ENCODE measurements around the gene OR14J1. TPM values are rescaled to one million over a fixed set of nuclear protein-coding genes. Genes with fewer than 3 reads are reported as not detected.

OR14J1 gene
- polyA plus RNA-seq, 1 of the 3 experiments (the other 2 are of a cell fraction) = not detected

DNA sequence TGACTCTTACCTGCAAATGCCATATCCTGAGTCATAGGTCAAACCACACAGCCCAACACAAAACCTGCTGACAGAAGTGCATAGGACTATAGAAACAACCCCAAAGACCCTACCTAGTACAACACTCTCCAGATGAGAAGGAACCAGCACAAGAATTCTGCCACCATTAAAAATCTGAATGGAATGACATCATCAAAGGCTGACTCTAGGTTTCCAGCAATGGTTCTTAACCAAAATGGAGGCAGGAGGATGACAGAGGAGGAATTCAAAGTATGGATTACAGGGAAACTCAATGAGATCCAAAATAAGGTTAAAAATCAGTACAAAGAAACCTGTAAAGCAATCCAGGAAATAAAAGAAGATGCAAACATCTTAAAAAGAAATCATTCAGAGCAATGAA, 31.2 kb downstream of the OR14J1 start:
- ChIA-PET POLR2A (no interaction called here), CTCF (interaction anchor here (0.5 to 0.9 kb wide), 2 partner anchors 101 to 315 kb away, joined by 3 read pairs; no protein-coding TSS in a partner anchor)
- no peak overlapping the region for H2AFZ ChIP-seq (ENCODE audit: low read depth)
- TF ChIP-seq TCF12 (IDR thresholded peaks at IDR 0.05) (no peak), POLR2AphosphoS5 (IDR thresholded peaks at IDR 0.05; ENCODE audit: low read depth, low read length) (no peak), YY1 (IDR thresholded peaks at IDR 0.05; ENCODE audit: low read depth) (no peak), NFIC (IDR thresholded peaks at IDR 0.05; ENCODE audit: borderline replicate concordance) (no peak), RAD21 (IDR thresholded peaks at IDR 0.05; ENCODE audit: low read length) (no peak), MEF2A (IDR thresholded peaks at IDR 0.05; ENCODE audit: borderline replicate concordance, low read depth) (no peak), RFX5 (IDR thresholded peaks at IDR 0.05; ENCODE audit: low read length) (no peak)
- TF ChIP-seq, protein P1, sequence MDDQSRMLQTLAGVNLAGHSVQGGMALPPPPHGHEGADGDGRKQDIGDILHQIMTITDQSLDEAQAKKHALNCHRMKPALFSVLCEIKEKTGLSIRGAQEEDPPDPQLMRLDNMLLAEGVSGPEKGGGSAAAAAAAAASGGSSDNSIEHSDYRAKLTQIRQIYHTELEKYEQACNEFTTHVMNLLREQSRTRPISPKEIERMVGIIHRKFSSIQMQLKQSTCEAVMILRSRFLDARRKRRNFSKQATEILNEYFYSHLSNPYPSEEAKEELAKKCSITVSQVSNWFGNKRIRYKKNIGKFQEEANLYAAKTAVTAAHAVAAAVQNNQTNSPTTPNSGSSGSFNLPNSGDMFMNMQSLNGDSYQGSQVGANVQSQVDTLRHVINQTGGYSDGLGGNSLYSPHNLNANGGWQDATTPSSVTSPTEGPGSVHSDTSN (IDR thresholded peaks at IDR 0.05) = no peak
- TF ChIP-seq, protein P2, sequence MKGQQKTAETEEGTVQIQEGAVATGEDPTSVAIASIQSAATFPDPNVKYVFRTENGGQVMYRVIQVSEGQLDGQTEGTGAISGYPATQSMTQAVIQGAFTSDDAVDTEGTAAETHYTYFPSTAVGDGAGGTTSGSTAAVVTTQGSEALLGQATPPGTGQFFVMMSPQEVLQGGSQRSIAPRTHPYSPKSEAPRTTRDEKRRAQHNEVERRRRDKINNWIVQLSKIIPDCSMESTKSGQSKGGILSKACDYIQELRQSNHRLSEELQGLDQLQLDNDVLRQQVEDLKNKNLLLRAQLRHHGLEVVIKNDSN (IDR thresholded peaks at IDR 0.05; ENCODE audit: borderline replicate concordance, low read depth) = no peak
- TF ChIP-seq, protein P3, sequence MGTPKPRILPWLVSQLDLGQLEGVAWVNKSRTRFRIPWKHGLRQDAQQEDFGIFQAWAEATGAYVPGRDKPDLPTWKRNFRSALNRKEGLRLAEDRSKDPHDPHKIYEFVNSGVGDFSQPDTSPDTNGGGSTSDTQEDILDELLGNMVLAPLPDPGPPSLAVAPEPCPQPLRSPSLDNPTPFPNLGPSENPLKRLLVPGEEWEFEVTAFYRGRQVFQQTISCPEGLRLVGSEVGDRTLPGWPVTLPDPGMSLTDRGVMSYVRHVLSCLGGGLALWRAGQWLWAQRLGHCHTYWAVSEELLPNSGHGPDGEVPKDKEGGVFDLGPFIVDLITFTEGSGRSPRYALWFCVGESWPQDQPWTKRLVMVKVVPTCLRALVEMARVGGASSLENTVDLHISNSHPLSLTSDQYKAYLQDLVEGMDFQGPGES (IDR thresholded peaks at IDR 0.05; ENCODE audit: low read depth, low read length) = no peak
- TF ChIP-seq, protein P4, sequence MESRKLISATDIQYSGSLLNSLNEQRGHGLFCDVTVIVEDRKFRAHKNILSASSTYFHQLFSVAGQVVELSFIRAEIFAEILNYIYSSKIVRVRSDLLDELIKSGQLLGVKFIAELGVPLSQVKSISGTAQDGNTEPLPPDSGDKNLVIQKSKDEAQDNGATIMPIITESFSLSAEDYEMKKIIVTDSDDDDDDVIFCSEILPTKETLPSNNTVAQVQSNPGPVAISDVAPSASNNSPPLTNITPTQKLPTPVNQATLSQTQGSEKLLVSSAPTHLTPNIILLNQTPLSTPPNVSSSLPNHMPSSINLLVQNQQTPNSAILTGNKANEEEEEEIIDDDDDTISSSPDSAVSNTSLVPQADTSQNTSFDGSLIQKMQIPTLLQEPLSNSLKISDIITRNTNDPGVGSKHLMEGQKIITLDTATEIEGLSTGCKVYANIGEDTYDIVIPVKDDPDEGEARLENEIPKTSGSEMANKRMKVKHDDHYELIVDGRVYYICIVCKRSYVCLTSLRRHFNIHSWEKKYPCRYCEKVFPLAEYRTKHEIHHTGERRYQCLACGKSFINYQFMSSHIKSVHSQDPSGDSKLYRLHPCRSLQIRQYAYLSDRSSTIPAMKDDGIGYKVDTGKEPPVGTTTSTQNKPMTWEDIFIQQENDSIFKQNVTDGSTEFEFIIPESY (IDR thresholded peaks at IDR 0.05; ENCODE audit: borderline replicate concordance, low read depth) = no peak
- no peaks in the 10 kb centered on the region for H3K9me2 ChIP-seq
- H3K4me3 ChIP-seq (ENCODE audit: low read depth in 2 of 2, low read length in 1 of 2) = no peak overlapping the region
- H3K9me3 ChIP-seq = no peaks in the 10 kb centered on the region
- no peak overlapping the region for H3K27ac ChIP-seq (ENCODE audit: low read depth in 2 of 2, low read length in 1 of 2)
- no peaks in the 10 kb centered on the region for H3K27me3 ChIP-seq (ENCODE audit: insufficient read depth)
- H3K4me2 ChIP-seq = no peak overlapping the region
- no peak overlapping the region for H3K9ac ChIP-seq
- no peaks in the 10 kb centered on the region for H4K20me1 ChIP-seq (ENCODE audit: insufficient read depth)
- no peaks in the 10 kb centered on the region for H3F3A ChIP-seq (replicated peaks; ENCODE audit: insufficient read depth)
- H3K36me3 ChIP-seq (replicated peaks in 1 of 2; ENCODE audit: control insufficient read depth in 1 of 2, insufficient read depth in 2 of 2, low read length in 1 of 2) = no peaks in the 10 kb centered on the region
- no peak for DNase-seq
- H3K79me2 ChIP-seq (ENCODE audit: insufficient read depth) = no peaks in the 10 kb centered on the region
- H3K4me1 ChIP-seq (ENCODE audit: control insufficient read depth in 1 of 2, insufficient read depth in 2 of 2, low read depth in 1 of 2, low read length in 1 of 2) = no peaks in the 10 kb centered on the region

DNA sequence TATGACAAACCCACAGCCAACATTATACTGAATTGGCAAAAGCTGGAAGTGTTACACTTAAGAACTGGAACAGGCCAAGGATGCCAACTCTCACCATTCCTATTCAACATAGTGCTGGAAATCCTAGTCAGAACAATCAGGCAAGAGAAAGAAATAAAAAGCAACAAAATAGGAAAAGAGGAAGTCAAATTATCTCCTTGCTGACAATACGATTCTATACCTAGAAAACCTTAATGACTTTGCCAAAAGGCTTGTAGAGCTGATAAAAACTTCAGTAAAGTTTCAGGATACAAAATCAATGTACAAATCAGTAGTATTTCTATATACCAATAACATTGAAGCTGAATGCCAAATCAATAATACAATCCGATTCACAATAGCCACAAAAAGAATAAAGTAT, 34.8 kb downstream of the OR14J1 start:
- H3K27me3 ChIP-seq (ENCODE audit: insufficient read depth) = no peaks in the 10 kb centered on the region
- no peaks in the 10 kb centered on the region for H3K79me2 ChIP-seq (ENCODE audit: insufficient read depth)
- no peaks in the 10 kb centered on the region for H4K20me1 ChIP-seq (ENCODE audit: insufficient read depth)
- WGBS (ENCODE audit: low lambda C conversion rate) = 0% methylated on average over 2 of the region's 2 CpGs
- no peak overlapping the region for H3K9ac ChIP-seq
- ChIA-PET CTCF (no interaction called here), POLR2A (no interaction called here)
- H3K9me3 ChIP-seq = no peaks in the 10 kb centered on the region
- DNase-seq = no peak
- H3K27ac ChIP-seq (ENCODE audit: low read depth in 2 of 2, low read length in 1 of 2) = no peak overlapping the region
- no peak overlapping the region for H3K4me2 ChIP-seq
- no peaks in the 10 kb centered on the region for H3K36me3 ChIP-seq (replicated peaks in 1 of 2; ENCODE audit: control insufficient read depth in 1 of 2, insufficient read depth in 2 of 2, low read length in 1 of 2)
- H2AFZ ChIP-seq (ENCODE audit: low read depth) = no peak overlapping the region
- TF ChIP-seq SIN3A (IDR thresholded peaks at IDR 0.05; ENCODE audit: borderline replicate concordance, low read depth, low read length) = no peak
- TF ChIP-seq RCOR1 (IDR thresholded peaks at IDR 0.05; ENCODE audit: low read length) = no peak
- TF ChIP-seq, protein P4 (IDR thresholded peaks at IDR 0.05; ENCODE audit: borderline replicate concordance, low read depth) = no peak
- TF ChIP-seq FOSL2 (IDR thresholded peaks at IDR 0.05; ENCODE audit: borderline replicate concordance, low read depth) = no peak
- TF ChIP-seq MEF2A (IDR thresholded peaks at IDR 0.05; ENCODE audit: borderline replicate concordance, low read depth) = no peak
- TF ChIP-seq FOXM1 (IDR thresholded peaks at IDR 0.05; ENCODE audit: low read depth) = no peak
- TF ChIP-seq, protein P2 (IDR thresholded peaks at IDR 0.05; ENCODE audit: borderline replicate concordance, low read depth) = no peak
- TF ChIP-seq SMC3 (IDR thresholded peaks at IDR 0.05; ENCODE audit: low read depth, low read length) = no peak
- no peak for TF ChIP-seq NFIC (IDR thresholded peaks at IDR 0.05; ENCODE audit: borderline replicate concordance)
- no peak for TF ChIP-seq GATA2 (CRISPR knock-in tag; IDR thresholded peaks at IDR 0.05)
- TF ChIP-seq, protein P5, sequence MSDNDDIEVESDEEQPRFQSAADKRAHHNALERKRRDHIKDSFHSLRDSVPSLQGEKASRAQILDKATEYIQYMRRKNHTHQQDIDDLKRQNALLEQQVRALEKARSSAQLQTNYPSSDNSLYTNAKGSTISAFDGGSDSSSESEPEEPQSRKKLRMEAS (IDR thresholded peaks at IDR 0.05; ENCODE audit: low read depth) = no peak
- TF ChIP-seq EZH2phosphoT487 (IDR thresholded peaks at IDR 0.05; ENCODE audit: borderline replicate concordance, low read depth) = no peak
- TF ChIP-seq MXI1 (IDR thresholded peaks at IDR 0.05; ENCODE audit: low read depth, low read length) = no peak
- no peak for TF ChIP-seq GABPA (IDR thresholded peaks at IDR 0.05; ENCODE audit: low read depth)
- TF ChIP-seq RFX5 (IDR thresholded peaks at IDR 0.05; ENCODE audit: low read length) = no peak
- H3K4me3 ChIP-seq (ENCODE audit: low read depth in 2 of 2, low read length in 1 of 2) = no peak overlapping the region
- H3K9me2 ChIP-seq = no peaks in the 10 kb centered on the region
- H3F3A ChIP-seq (replicated peaks; ENCODE audit: insufficient read depth) = no peaks in the 10 kb centered on the region
- no peaks in the 10 kb centered on the region for H3K4me1 ChIP-seq (ENCODE audit: control insufficient read depth in 1 of 2, insufficient read depth in 2 of 2, low read depth in 1 of 2, low read length in 1 of 2)

Data from SK-N-SH (cell line).